Peyer's patch (tissue), 4 donors: Measurements from ENCODE around the gene PTGIR. TPM values are rescaled to one million over a fixed set of nuclear protein-coding genes. Genes with fewer than 3 reads are reported as not detected.
"Not testable (repeated sequence)": the region's sequence is repeated elsewhere in the genome, so short reads cannot be mapped to it uniquely, and the experiment has no call there.

ENCODE experiments used
- DNase-seq, 3 donors: peaks; one replicate each; pipeline ENCODE4 v3.0.0-alpha.2; 2017 to 2019
- H3K27ac ChIP-seq, 4 donors: fragments of 200-600 bp; sonication (generic); one replicate each; pipeline ENCODE4 v1.5.1; 2016 to 2019
- H3K27me3 ChIP-seq, 2 donors: fragments of 200-600 bp; sonication (generic); one replicate each; pipeline ENCODE4 v1.5.1; 2019
- H3K36me3 ChIP-seq, 3 donors: fragments of 200-600 bp; sonication (generic); one replicate each; pipeline ENCODE4 v1.5.1; 2016 to 2019
- H3K4me1 ChIP-seq, 4 donors: fragments of 200-600 bp; sonication (generic); one replicate each; pipeline ENCODE4 v1.5.1; 2016 to 2019
- H3K4me3 ChIP-seq, 4 donors: fragments of 200-600 bp; sonication (generic); 1 replicate in 3 of 4; 2 replicates in 1 of 4; pipeline ENCODE4 v1.5.1; 2016 to 2019; ENCODE audit warnings: mild to moderate bottlenecking in 1 of 4
- H3K9me3 ChIP-seq, 4 donors: fragments of 200-600 bp; sonication (generic); one replicate each; pipeline ENCODE4 v1.5.1; 2016 to 2019; ENCODE audit warnings: mild to moderate bottlenecking in 1 of 4
- CTCF ChIP-seq, 6 experiments: fragments of 450-650 bp in 4 of 6; fragments of 200-600 bp in 2 of 6; sonication (generic) in 1 of 6; IDR thresholded peaks; one replicate each; pipeline ENCODE4 v1.5.1; 2017 to 2019; ENCODE audit warnings: antibody characterized with exemption in 6 of 6, mild to moderate bottlenecking in 3 of 6, moderate library complexity in 1 of 6
- POLR2A ChIP-seq, 2 donors: fragments of 450-650 bp; IDR thresholded peaks; one replicate each; pipeline ENCODE4 v1.5.1; 2017; ENCODE audit warnings: antibody characterized with exemption in 2 of 2, mild to moderate bottlenecking in 2 of 2, moderate library complexity in 2 of 2
- total RNA-seq, 4 donors: library from RNA; depleted of rRNA; stranded (reverse); fragments of >200 nt; gene quantifications; one replicate each; pipeline ENCODE4 v1.1.0, GENCODE V29; 2016

Gene PTGIR
- total RNA-seq, 4 donors from 2014 or later = 3.4 to 5.8 TPM; not detected in 2

GRCh38 chr19:46629546-46630025 lies 4.7 kb upstream of the PTGIR start:
- Histone ChIP-seq H3K9me3 (no peaks in the 10 kb centered on the region), H3K4me1 (peaks cover 4 to 34% (median 15%) of the 10 kb centered on the region in 4 donors), H3K27me3 (peaks cover 0 to 4% of the 10 kb centered on the region in 2 donors), H3K36me3 (no peaks in the 10 kb centered on the region), H3K4me3 (no peak overlapping the region), H3K27ac (no peak overlapping the region)
- TF ChIP-seq POLR2A (IDR thresholded peaks at IDR 0.05) = no peak
- TF ChIP-seq CTCF (IDR thresholded peaks at IDR 0.05) = no peak
- DNase-seq = no peak

GRCh38 chr19:46628970-46629369 lies 4.1 kb upstream of the PTGIR start:
- H3K4me3 ChIP-seq, H3K36me3 ChIP-seq, DNase-seq, H3K27me3 ChIP-seq, H3K27ac ChIP-seq, H3K9me3 ChIP-seq: not testable (repeated sequence)
- H3K4me1 ChIP-seq = peaks cover 4 to 33% (median 17%) of the 10 kb centered on the region in 4 donors

GRCh38 chr19:46626446-46626845 lies 1.6 kb upstream of the PTGIR start:
- Histone ChIP-seq H3K36me3 (no peaks in the 10 kb centered on the region), H3K9me3 (no peaks in the 10 kb centered on the region), H3K4me1 (peaks cover 0 to 34% (median 8%) of the 10 kb centered on the region in 4 donors), H3K27ac (peak overlapping the region; percentile 42 to 84 (median 67)), H3K4me3 (no peak overlapping the region), H3K27me3 (no peaks in the 10 kb centered on the region)
- DNase-seq = no peak
- TF ChIP-seq CTCF (IDR thresholded peaks at IDR 0.05) (no peak), POLR2A (IDR thresholded peaks at IDR 0.05) (no peak)

- no peaks in the 10 kb centered on the region for H3K9me3 ChIP-seq
- no peaks in the 10 kb centered on the region for H3K27me3 ChIP-seq
- DNase-seq = no peak
- H3K36me3 ChIP-seq = no peaks in the 10 kb centered on the region
- H3K4me3 ChIP-seq = no peak overlapping the region
- TF ChIP-seq POLR2A (IDR thresholded peaks at IDR 0.05) (no peak), CTCF (IDR thresholded peaks at IDR 0.05) (no peak)
- H3K27ac ChIP-seq = peak overlapping the region; percentile 42 to 84 (median 67)
- H3K4me1 ChIP-seq = peaks cover 0 to 37% (median 8%) of the 10 kb centered on the region in 4 donors
These were observed 842 bp upstream of the PTGIR start for GRCh38 chr19:46625731-46626130.

GRCh38 chr19:46623915-46624502 lies 880 bp downstream of the PTGIR start:
- H3K9me3 ChIP-seq = no peaks in the 10 kb centered on the region
- peak overlapping the region in 2 of 4 donors; percentile 1 to 19 for H3K4me3 ChIP-seq
- peaks cover 0 to 47% (median 14%) of the 10 kb centered on the region in 4 donors for H3K4me1 ChIP-seq
- H3K36me3 ChIP-seq = no peaks in the 10 kb centered on the region
- H3K27me3 ChIP-seq = no peaks in the 10 kb centered on the region
- H3K27ac ChIP-seq = peak overlapping the region; percentile 55 to 84 (median 67)
- DNase-seq = no peak
- TF ChIP-seq CTCF (IDR thresholded peaks at IDR 0.05) (no peak), POLR2A (IDR thresholded peaks at IDR 0.05) (no peak)

- H3K36me3 ChIP-seq = no peaks in the 10 kb centered on the region
- H3K9me3 ChIP-seq = no peaks in the 10 kb centered on the region
- H3K27ac ChIP-seq = peak overlapping the region in 2 of 4 donors; percentile 71 to 83
- no peak for DNase-seq
- H3K4me3 ChIP-seq = no peak overlapping the region
- H3K4me1 ChIP-seq = peaks cover 0 to 50% (median 21%) of the 10 kb centered on the region in 4 donors
- TF ChIP-seq CTCF (IDR thresholded peaks at IDR 0.05) = no peak
- no peaks in the 10 kb centered on the region for H3K27me3 ChIP-seq
These were observed 2.8 kb downstream of the PTGIR start for GRCh38 chr19:46622118-46622446.
